GM10248 (cell line): Measurements from ENCODE around the gene DRC7.

Experiments
- CTCF ChIA-PET: fragments of 300-600 bp; sonication (Branson Sonifier 250); formaldehyde crosslinking; extraction: SDS; loops from one replicate; lab custom pipeline; 2021; ENCODE audit warnings: antibody characterized with exemption; lab: Yijun Ruan, JAX
- POLR2A ChIA-PET: fragments of 350-650 bp; sonication (Branson Sonifier 250); formaldehyde crosslinking; extraction: SDS; loops from one replicate; lab custom pipeline; 2020; ENCODE audit warnings: antibody characterized with exemption; lab: Yijun Ruan, JAX
- DNase-seq: peaks from one replicate; pipeline ENCODE4 v3.0.0; 2012; ENCODE audit errors: extremely low spot score
- TF ChIP-seq, protein P1 (sequence below): IDR thresholded peaks from 2 replicates; pipeline ENCODE4 v1.5.1; 2012; ENCODE audit warnings: mild to moderate bottlenecking, low read depth; ENCODE audit errors: extremely low read depth, missing control alignments, control extremely low read depth

The DRC7 gene, protein sequence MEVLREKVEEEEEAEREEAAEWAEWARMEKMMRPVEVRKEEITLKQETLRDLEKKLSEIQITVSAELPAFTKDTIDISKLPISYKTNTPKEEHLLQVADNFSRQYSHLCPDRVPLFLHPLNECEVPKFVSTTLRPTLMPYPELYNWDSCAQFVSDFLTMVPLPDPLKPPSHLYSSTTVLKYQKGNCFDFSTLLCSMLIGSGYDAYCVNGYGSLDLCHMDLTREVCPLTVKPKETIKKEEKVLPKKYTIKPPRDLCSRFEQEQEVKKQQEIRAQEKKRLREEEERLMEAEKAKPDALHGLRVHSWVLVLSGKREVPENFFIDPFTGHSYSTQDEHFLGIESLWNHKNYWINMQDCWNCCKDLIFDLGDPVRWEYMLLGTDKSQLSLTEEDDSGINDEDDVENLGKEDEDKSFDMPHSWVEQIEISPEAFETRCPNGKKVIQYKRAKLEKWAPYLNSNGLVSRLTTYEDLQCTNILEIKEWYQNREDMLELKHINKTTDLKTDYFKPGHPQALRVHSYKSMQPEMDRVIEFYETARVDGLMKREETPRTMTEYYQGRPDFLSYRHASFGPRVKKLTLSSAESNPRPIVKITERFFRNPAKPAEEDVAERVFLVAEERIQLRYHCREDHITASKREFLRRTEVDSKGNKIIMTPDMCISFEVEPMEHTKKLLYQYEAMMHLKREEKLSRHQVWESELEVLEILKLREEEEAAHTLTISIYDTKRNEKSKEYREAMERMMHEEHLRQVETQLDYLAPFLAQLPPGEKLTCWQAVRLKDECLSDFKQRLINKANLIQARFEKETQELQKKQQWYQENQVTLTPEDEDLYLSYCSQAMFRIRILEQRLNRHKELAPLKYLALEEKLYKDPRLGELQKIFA

DNA sequence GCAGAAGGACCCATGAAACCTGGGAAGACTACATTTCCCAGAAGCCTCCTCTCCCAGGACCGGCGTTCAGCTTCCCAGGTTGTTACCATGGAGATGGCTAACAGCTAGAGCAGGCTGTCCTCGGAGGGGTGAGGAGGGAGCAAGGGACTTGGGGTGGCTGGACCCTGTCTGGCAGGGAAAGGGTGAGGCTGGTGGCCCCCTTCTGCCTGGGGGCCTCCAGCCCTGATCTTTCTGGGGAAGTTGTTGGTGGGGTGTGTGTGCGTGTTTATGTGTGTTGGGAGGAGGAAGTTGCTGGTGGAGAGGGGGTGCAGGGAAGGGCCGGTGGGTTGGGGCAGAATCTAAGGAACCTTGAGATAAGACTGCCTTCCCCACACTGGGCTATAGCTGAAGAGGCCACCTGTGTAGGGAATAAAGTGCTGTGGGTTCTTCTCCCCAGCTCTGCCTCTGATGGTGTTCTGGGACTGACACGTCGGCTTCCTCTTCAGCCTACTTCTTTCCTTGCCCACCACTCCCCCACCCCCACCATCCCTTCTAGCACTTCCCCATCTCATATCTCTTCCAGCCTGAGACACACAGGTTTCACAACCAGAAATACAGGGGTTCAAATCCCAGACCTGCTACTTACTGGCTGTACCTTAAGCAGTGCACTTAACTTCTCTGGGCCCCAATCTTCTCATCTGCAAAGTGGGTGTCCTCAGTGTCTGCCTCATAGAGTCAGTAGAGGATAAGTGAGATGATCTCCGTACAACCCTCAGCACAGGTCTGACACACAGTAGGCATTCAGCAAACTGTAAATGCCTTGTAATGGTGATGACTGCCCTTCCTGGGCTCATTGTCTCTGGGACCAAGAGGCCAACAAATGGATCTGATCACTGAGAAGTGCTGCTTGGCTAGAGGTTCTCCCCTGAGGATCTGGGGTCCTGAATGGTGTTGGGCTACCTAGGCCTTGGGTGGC is at the start of gene DRC7:
TSS of gene DRC7 (plus strand) at position 82 of the 955 bp plus-strand sequence. CDS start 3,144 bp downstream, outside the sequence.
- CTCF ChIA-PET = interaction anchor here (0.7 to 1.4 kb wide), 2 partner anchors 10 to 49 kb away, joined by 3 to 5 read pairs; no protein-coding TSS in a partner anchor
- POLR2A ChIA-PET = no interaction called here
- peak; percentile 73 for DNase-seq
- TF ChIP-seq, protein P1, sequence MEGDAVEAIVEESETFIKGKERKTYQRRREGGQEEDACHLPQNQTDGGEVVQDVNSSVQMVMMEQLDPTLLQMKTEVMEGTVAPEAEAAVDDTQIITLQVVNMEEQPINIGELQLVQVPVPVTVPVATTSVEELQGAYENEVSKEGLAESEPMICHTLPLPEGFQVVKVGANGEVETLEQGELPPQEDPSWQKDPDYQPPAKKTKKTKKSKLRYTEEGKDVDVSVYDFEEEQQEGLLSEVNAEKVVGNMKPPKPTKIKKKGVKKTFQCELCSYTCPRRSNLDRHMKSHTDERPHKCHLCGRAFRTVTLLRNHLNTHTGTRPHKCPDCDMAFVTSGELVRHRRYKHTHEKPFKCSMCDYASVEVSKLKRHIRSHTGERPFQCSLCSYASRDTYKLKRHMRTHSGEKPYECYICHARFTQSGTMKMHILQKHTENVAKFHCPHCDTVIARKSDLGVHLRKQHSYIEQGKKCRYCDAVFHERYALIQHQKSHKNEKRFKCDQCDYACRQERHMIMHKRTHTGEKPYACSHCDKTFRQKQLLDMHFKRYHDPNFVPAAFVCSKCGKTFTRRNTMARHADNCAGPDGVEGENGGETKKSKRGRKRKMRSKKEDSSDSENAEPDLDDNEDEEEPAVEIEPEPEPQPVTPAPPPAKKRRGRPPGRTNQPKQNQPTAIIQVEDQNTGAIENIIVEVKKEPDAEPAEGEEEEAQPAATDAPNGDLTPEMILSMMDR = no peak

DNA sequence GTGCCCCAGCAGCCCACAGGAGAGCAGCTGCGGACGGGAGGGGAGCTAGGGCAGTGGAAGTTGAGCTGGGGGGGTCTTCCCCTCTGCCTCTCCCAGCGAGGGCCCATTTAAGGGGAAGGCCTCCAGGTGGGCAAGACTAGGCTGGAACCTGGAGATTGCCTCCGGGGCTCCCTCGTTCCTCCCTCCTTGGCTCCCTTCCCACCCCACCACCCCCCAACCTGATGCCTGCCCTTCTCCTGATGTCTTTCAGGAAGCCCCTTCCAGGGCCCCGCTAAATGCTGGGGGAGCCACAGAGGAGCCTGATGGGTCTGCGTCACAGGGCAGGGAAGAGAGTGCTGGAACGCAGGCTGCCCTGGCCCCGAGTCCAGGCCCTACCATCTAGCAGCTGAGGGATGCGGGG is 49.4 kb upstream of the DRC7 start:
- CTCF ChIA-PET = interaction anchor here (0.7 to 8.5 kb wide), 4 partner anchors 46 to 132 kb away, joined by 3 to 219 read pairs (median 104); no protein-coding TSS in a partner anchor
- no peak for DNase-seq
- TF ChIP-seq, protein P1 = no peak
- POLR2A ChIA-PET = no interaction called here

DNA sequence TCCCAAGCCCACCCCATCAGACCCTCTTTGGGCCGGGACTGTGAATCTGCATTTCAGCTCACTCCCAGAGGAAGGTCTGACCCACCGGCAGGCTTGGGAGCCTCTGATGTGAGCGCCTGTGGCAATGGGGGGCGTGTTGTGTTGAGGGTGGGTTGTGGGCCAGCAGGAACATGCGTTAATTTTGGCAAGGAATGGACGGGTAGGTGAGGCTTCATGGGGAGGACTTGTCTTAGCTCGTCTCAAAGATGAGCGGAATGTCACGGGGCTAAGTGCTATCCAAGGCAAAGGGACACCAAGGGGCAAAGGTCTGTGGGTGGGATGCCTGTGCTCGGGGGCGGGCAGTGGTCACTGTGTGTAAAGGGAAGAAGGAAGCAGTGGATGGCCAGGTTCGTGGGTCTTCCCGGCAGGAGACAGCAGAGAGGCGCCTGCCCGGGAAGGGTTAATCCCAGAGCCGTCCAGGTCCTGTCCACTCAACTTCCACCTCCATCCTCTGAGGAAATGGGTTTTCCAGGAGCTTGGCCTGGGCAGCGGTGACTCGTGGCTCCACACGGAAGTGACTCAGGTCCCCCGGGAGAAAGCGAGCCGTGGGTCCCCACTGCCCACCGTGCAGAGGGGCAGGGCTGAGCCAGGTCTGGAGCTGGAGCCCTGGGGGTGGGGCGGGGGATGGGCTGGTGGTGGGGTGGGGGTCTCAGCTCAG is 48.8 kb upstream of the DRC7 start:
- ChIA-PET CTCF (interaction anchor here (0.7 to 8.5 kb wide), 9 partner anchors 8 to 133 kb away, joined by 3 to 219 read pairs (median 4); no protein-coding TSS in a partner anchor), POLR2A (no interaction called here)
- TF ChIP-seq, protein P1 = no peak
- DNase-seq = no peak

DNA sequence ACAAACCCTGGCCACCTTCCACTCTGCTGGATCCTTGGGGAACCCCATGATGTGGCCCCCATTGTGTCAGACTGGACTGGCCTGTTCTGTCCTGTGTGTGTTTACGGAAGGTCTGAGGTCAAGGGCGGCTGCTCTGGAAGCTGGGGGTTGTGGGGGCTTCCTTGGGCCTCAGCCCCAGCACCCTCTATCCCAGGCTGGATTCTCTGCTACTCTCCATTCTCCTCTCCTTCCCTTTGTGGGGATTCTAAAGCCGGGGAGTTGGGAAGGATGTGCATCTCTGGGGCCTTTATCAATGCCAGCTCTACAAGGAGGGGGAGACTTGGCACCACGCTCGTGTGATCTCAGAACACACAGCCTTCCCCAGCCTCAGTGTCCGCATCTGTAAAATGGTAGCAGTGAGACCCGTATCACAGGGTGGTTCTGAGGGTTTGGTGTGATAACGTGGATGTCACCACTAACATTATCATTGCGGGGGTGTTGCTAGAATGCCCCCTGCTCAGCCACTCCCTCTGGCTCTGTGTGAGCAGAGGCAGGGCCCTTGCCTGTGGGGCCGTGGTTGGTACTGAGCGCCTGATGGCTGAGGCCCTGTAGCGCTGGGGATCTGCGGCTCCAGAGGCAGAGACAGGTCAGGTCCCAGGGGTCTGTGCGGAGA is 48.1 kb upstream of the DRC7 start:
- ChIA-PET CTCF (interaction anchor here (0.7 to 8.5 kb wide), 13 partner anchors 9 to 229 kb away, joined by 3 to 219 read pairs (median 25); partner anchors contain the start of gene ADGRG1), POLR2A (no interaction called here)
- TF ChIP-seq, protein P1 = no peak
- no peak for DNase-seq

DNA sequence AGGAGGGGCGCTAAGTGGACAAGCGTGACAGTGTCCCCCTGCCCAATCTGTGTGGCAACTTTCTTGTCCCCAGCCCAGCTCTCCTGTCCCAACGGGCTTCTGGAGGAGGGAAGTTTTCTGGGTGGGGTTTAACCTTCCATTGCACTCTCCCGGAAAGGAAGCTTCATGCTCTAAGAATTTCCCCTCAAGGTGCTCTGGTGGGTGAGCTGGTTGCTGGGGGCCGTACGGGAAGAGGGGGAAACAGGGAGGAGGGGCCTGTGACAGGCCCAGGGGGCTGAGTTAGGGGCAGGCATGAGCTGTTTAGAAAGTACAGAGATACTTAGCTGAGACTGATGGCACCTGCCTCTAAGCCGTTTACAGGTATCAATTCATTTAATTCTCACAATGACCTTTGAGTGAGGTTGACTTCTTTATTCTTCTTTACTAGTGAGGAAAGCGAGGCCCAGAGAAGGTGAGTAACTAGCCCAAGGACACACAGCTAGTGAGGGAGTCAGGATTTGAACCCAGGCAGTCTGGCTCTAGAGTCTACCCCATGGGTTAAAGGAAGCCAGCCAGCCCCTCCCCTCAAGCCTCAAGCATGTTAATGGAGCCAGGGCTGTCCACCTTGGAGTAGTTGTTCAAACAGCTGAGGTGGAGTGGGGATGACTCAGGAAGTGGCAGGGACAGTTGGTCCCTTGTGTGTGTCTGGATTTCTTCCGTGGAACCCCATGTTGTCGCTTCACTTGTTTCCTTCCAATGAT is 47.3 kb upstream of the DRC7 start:
- TF ChIP-seq, protein P1 = no peak
- POLR2A ChIA-PET = interaction anchor here (0.6 kb wide), 1 partner anchor 370 kb away, joined by 3 read pairs; no protein-coding TSS in a partner anchor
- CTCF ChIA-PET = interaction anchor here (0.7 to 8.5 kb wide), 21 partner anchors 10 to 229 kb away, joined by 3 to 219 read pairs (median 14); partner anchors contain the start of genes ADGRG1 and ADGRG5
- DNase-seq = no peak
